ENCODE measurements around the gene IARS1. TPM values are rescaled to one million over a fixed set of nuclear protein-coding genes. Genes with fewer than 3 reads are reported as not detected.

Gene IARS1
- 278 and 331 TPM in 2 replicates for total RNA-seq (2012; rRNA removed)

GRCh38 chr9:92293452-92294296, at the start of gene IARS1:
Gene IARS1 (minus strand): TSS chr9:92293697. CDS start chr9:92289419, 4,278 bp downstream.
- Histone ChIP-seq H3K4me2 (ENCODE audit: low read length) (peak within 1 kb of the TSS; percentile 88), H3K36me3 (ENCODE audit: insufficient read depth, low read length) (peaks cover 29% of the 10 kb centered on the region), H3K9ac (ENCODE audit: low read depth, low read length) (peak within 1 kb of the TSS; percentile 91), H3K9me3 (replicated peaks; ENCODE audit: low read length) (no peaks in the 10 kb centered on the region), H3K27me3 (ENCODE audit: control insufficient read depth, insufficient read depth, low read length) (no peaks in the 10 kb centered on the region), H3K4me3 (ENCODE audit: low read length) (peak within 1 kb of the TSS; percentile 88), H3K4me1 (ENCODE audit: control insufficient read depth, insufficient read depth, low read length) (peaks cover 24% of the 10 kb centered on the region)

GRCh38 chr9:92342825-92343488, 49.5 kb upstream of the IARS1 start:
- Histone ChIP-seq H3K9ac (ENCODE audit: low read depth, low read length) (no peak overlapping the region), H3K4me3 (ENCODE audit: low read length) (no peak overlapping the region), H3K4me1 (ENCODE audit: control insufficient read depth, insufficient read depth, low read length) (peaks cover 6% of the 10 kb centered on the region), H3K9me3 (replicated peaks; ENCODE audit: low read length) (no peaks in the 10 kb centered on the region), H3K27me3 (ENCODE audit: control insufficient read depth, insufficient read depth, low read length) (no peaks in the 10 kb centered on the region), H3K4me2 (ENCODE audit: low read length) (no peak overlapping the region), H3K36me3 (ENCODE audit: insufficient read depth, low read length) (no peaks in the 10 kb centered on the region)

- H3K9me3 ChIP-seq (replicated peaks; ENCODE audit: low read length), result no peaks in the 10 kb centered on the region
- H3K4me1 ChIP-seq (ENCODE audit: control insufficient read depth, insufficient read depth, low read length), result peaks cover 6% of the 10 kb centered on the region
- no peaks in the 10 kb centered on the region for H3K36me3 ChIP-seq (ENCODE audit: insufficient read depth, low read length)
Measured at GRCh38 chr9:92341578-92341977, 48.1 kb upstream of the IARS1 start.

GRCh38 chr9:92333282-92333634, 39.8 kb upstream of the IARS1 start:
- Histone ChIP-seq H3K27me3 (ENCODE audit: control insufficient read depth, insufficient read depth, low read length) (no peaks in the 10 kb centered on the region), H3K4me2 (ENCODE audit: low read length) (no peak overlapping the region), H3K4me1 (ENCODE audit: control insufficient read depth, insufficient read depth, low read length) (peaks cover 3% of the 10 kb centered on the region), H3K4me3 (ENCODE audit: low read length) (no peak overlapping the region), H3K36me3 (ENCODE audit: insufficient read depth, low read length) (no peaks in the 10 kb centered on the region), H3K9me3 (replicated peaks; ENCODE audit: low read length) (no peaks in the 10 kb centered on the region), H3K9ac (ENCODE audit: low read depth, low read length) (no peak overlapping the region)

More at GRCh38 chr9:92341578-92341977, 48.1 kb upstream of the IARS1 start:
- no peak overlapping the region for H3K4me2 ChIP-seq (ENCODE audit: low read length)
- H3K27me3 ChIP-seq (ENCODE audit: control insufficient read depth, insufficient read depth, low read length), result no peaks in the 10 kb centered on the region
- no peak overlapping the region for H3K4me3 ChIP-seq (ENCODE audit: low read length)
- H3K9ac ChIP-seq (ENCODE audit: low read depth, low read length), result no peak overlapping the region

GRCh38 chr9:92332577-92333281, 39.2 kb upstream of the IARS1 start:
- Histone ChIP-seq H3K4me2 (ENCODE audit: low read length) (no peak overlapping the region), H3K27me3 (ENCODE audit: control insufficient read depth, insufficient read depth, low read length) (no peaks in the 10 kb centered on the region), H3K4me1 (ENCODE audit: control insufficient read depth, insufficient read depth, low read length) (peaks cover 3% of the 10 kb centered on the region), H3K9me3 (replicated peaks; ENCODE audit: low read length) (no peaks in the 10 kb centered on the region), H3K36me3 (ENCODE audit: insufficient read depth, low read length) (no peaks in the 10 kb centered on the region), H3K4me3 (ENCODE audit: low read length) (no peak overlapping the region), H3K9ac (ENCODE audit: low read depth, low read length) (no peak overlapping the region)

- no peak overlapping the region for H3K4me3 ChIP-seq (ENCODE audit: low read length)
- no peaks in the 10 kb centered on the region for H3K9me3 ChIP-seq (replicated peaks; ENCODE audit: low read length)
- H3K9ac ChIP-seq (ENCODE audit: low read depth, low read length), result no peak overlapping the region
- H3K27me3 ChIP-seq (ENCODE audit: control insufficient read depth, insufficient read depth, low read length), result no peaks in the 10 kb centered on the region
- H3K4me1 ChIP-seq (ENCODE audit: control insufficient read depth, insufficient read depth, low read length), result peaks cover 16% of the 10 kb centered on the region
- H3K36me3 ChIP-seq (ENCODE audit: insufficient read depth, low read length), result peaks cover under 1% of the 10 kb centered on the region
- H3K4me2 ChIP-seq (ENCODE audit: low read length), result no peak overlapping the region
Measured at GRCh38 chr9:92328225-92328624, 34.7 kb upstream of the IARS1 start.

- no peak overlapping the region for H3K9ac ChIP-seq (ENCODE audit: low read depth, low read length)
- H3K4me2 ChIP-seq (ENCODE audit: low read length), result no peak overlapping the region
- no peaks in the 10 kb centered on the region for H3K27me3 ChIP-seq (ENCODE audit: control insufficient read depth, insufficient read depth, low read length)
- H3K36me3 ChIP-seq (ENCODE audit: insufficient read depth, low read length), result peaks cover 9% of the 10 kb centered on the region
- no peak overlapping the region for H3K4me3 ChIP-seq (ENCODE audit: low read length)
- peaks cover 13% of the 10 kb centered on the region for H3K4me1 ChIP-seq (ENCODE audit: control insufficient read depth, insufficient read depth, low read length)
- H3K9me3 ChIP-seq (replicated peaks; ENCODE audit: low read length), result no peaks in the 10 kb centered on the region
Measured at GRCh38 chr9:92327283-92327850, 33.9 kb upstream of the IARS1 start.

- no peaks in the 10 kb centered on the region for H3K27me3 ChIP-seq (ENCODE audit: control insufficient read depth, insufficient read depth, low read length)
- peaks cover 21% of the 10 kb centered on the region for H3K36me3 ChIP-seq (ENCODE audit: insufficient read depth, low read length)
- H3K9ac ChIP-seq (ENCODE audit: low read depth, low read length), result peak overlapping the region; percentile 98
- peak overlapping the region; percentile 93 for H3K4me2 ChIP-seq (ENCODE audit: low read length)
- peak overlapping the region; percentile 96 for H3K4me3 ChIP-seq (ENCODE audit: low read length)
- no peaks in the 10 kb centered on the region for H3K9me3 ChIP-seq (replicated peaks; ENCODE audit: low read length)
- peaks cover 13% of the 10 kb centered on the region for H3K4me1 ChIP-seq (ENCODE audit: control insufficient read depth, insufficient read depth, low read length)
Measured at GRCh38 chr9:92325991-92326500, 32.5 kb upstream of the IARS1 start.

- peak within 1 kb of the TSS; percentile 98 for H3K9ac ChIP-seq (ENCODE audit: low read depth, low read length)
- peaks cover 24% of the 10 kb centered on the region for H3K36me3 ChIP-seq (ENCODE audit: insufficient read depth, low read length)
- H3K27me3 ChIP-seq (ENCODE audit: control insufficient read depth, insufficient read depth, low read length), result no peaks in the 10 kb centered on the region
- peak within 1 kb of the TSS; percentile 96 for H3K4me3 ChIP-seq (ENCODE audit: low read length)
- H3K4me2 ChIP-seq (ENCODE audit: low read length), result peak within 1 kb of the TSS; percentile 93
- H3K4me1 ChIP-seq (ENCODE audit: control insufficient read depth, insufficient read depth, low read length), result peaks cover 13% of the 10 kb centered on the region
- H3K9me3 ChIP-seq (replicated peaks; ENCODE audit: low read length), result no peaks in the 10 kb centered on the region
Measured at GRCh38 chr9:92325269-92325990, 31.9 kb upstream of the IARS1 start, which contains the start of the genes CENPP and NOL8. Gene CENPP (plus strand): TSS chr9:92325953. Gene NOL8 (minus strand): TSS chr9:92325350. CDS start chr9:92324161, 1,189 bp downstream.

GRCh38 chr9:92324889-92325268, 31.4 kb upstream of the IARS1 start:
- Histone ChIP-seq H3K4me2 (ENCODE audit: low read length) (peak overlapping the region; percentile 93), H3K4me3 (ENCODE audit: low read length) (peak overlapping the region; percentile 96), H3K9ac (ENCODE audit: low read depth, low read length) (peak overlapping the region; percentile 98), H3K4me1 (ENCODE audit: control insufficient read depth, insufficient read depth, low read length) (peaks cover 13% of the 10 kb centered on the region), H3K36me3 (ENCODE audit: insufficient read depth, low read length) (peaks cover 29% of the 10 kb centered on the region), H3K27me3 (ENCODE audit: control insufficient read depth, insufficient read depth, low read length) (no peaks in the 10 kb centered on the region), H3K9me3 (replicated peaks; ENCODE audit: low read length) (no peaks in the 10 kb centered on the region)
